Astrocyte (in vitro differentiated cells and primary cell): ENCODE results near the gene POLH.
"Not testable (repeated sequence)": the region's sequence is repeated elsewhere in the genome, so short reads cannot be mapped to it uniquely, and the experiment has no call there.

Experiments used
- CTCF ChIP-seq: IDR thresholded peaks from 2 replicates; pipeline ENCODE4 v1.5.1; 2011; ENCODE audit warnings: low read depth, mild to moderate bottlenecking, inconsistent platforms, low read length, moderate library complexity; ENCODE audit not compliant: insufficient read depth
- EZH2 ChIP-seq: IDR thresholded peaks from 2 replicates; pipeline ENCODE4 v1.6.1; 2012; ENCODE audit warnings: mild to moderate bottlenecking, low read length, inconsistent platforms; ENCODE audit not compliant: insufficient read depth

DNA sequence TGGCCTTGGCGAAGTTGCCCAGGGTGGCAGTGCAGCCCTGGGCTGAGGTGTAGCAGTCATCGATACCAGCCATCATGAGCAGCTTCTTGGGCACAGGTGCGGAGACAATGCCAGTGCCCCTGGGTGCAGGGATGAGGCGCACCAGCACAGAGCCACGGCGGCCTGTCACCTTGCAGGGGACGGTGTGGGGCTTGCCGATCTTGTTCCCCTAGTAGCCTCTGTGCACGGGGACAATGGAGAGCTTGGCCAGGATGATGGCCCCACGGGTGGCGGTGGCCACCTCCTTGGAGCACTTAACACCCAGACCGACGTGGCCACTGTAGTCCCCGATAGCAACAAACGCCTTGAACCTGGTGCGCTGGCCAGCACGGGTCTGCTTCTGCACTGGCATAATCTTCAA lies 37.0 kb upstream of the POLH start:
- not testable (repeated sequence) for TF ChIP-seq EZH2, CTCF
